Liver (tissue), 9 donors: ENCODE data around the gene SNCG. TPM values are rescaled to one million over a fixed set of nuclear protein-coding genes. Genes with fewer than 3 reads are reported as not detected.
"Not testable (repeated sequence)": the region's sequence is repeated elsewhere in the genome, so short reads cannot be mapped to it uniquely, and the experiment has no call there.

Experiments used
- DNase-seq: peaks from one replicate; pipeline ENCODE4 v3.0.0-alpha.2; 2017; ENCODE audit warnings: low spot score
- H3K27ac ChIP-seq, 2 donors: one replicate each; pipeline ENCODE4 v1.7.0; 2013; ENCODE audit warnings: inconsistent platforms in 2 of 2, low read length in 2 of 2, control low read depth in 1 of 2, low read depth in 1 of 2, mild to moderate bottlenecking in 1 of 2
- H3K27me3 ChIP-seq, 4 donors: one replicate each; pipeline versions ENCODE4 v1.6.1 to v1.7.0; 2013; ENCODE audit warnings: low read length in 3 of 4, inconsistent platforms in 1 of 4, mild to moderate bottlenecking in 1 of 4, moderate library complexity in 1 of 4; ENCODE audit not compliant: control insufficient read depth in 4 of 4, insufficient read depth in 4 of 4
- H3K36me3 ChIP-seq, 4 donors: one replicate each; pipeline versions ENCODE4 v1.6.1 to v1.7.0; 2013; ENCODE audit warnings: low read length in 3 of 4, mild to moderate bottlenecking in 3 of 4, low read depth in 1 of 4, moderate library complexity in 1 of 4; ENCODE audit not compliant: control insufficient read depth in 4 of 4, insufficient read depth in 3 of 4
- H3K4me1 ChIP-seq, 4 donors: one replicate each; pipeline versions ENCODE4 v1.6.1 to v1.7.0; 2013; ENCODE audit warnings: low read length in 3 of 4, mild to moderate bottlenecking in 3 of 4, moderate library complexity in 1 of 4; ENCODE audit not compliant: control insufficient read depth in 4 of 4, insufficient read depth in 4 of 4
- H3K4me3 ChIP-seq, 3 donors: one replicate each; pipeline versions ENCODE4 v1.6.1 to v1.7.0; 2013; ENCODE audit warnings: low read length in 3 of 3, control low read depth in 1 of 3, low read depth in 1 of 3, mild to moderate bottlenecking in 1 of 3
- H3K9ac ChIP-seq, 2 donors: one replicate each; pipeline ENCODE4 v1.7.0; 2013; ENCODE audit warnings: low read length in 2 of 2, mild to moderate bottlenecking in 2 of 2, moderate library complexity in 2 of 2, control low read depth in 1 of 2, low read depth in 1 of 2
- H3K9me3 ChIP-seq, 4 donors: one replicate each; pipeline versions ENCODE4 v1.6.1 to v1.7.0; 2013; ENCODE audit warnings: low read length in 3 of 4; ENCODE audit not compliant: control insufficient read depth in 4 of 4
- CTCF ChIP-seq: fragments of 150-350 bp; IDR thresholded peaks from 2 replicates; pipeline ENCODE4 v1.5.1; 2017; ENCODE audit warnings: improper control_type of control experiment, low read depth, low read length; ENCODE audit not compliant: missing input control
- EGR1 ChIP-seq, 2 donors: IDR thresholded peaks; 2 replicates each; pipeline ENCODE4 v1.6.1; 2016 to 2018; ENCODE audit warnings: antibody characterized with exemption in 2 of 2, low read depth in 2 of 2
- FOXA1 ChIP-seq: IDR thresholded peaks from 2 replicates; pipeline ENCODE4 v1.6.1; 2016; ENCODE audit warnings: antibody characterized with exemption
- FOXA2 ChIP-seq: IDR thresholded peaks from 2 replicates; pipeline ENCODE4 v1.6.1; 2016; ENCODE audit warnings: antibody characterized with exemption
- GABPA ChIP-seq, 2 donors: IDR thresholded peaks in 1 of 2; conservative IDR thresholded peaks in 1 of 2; 2 replicates each; pipeline ENCODE4 v1.6.1; 2016; ENCODE audit warnings: antibody characterized with exemption in 2 of 2, mild to moderate bottlenecking in 1 of 2, moderate library complexity in 1 of 2
- HNF4A ChIP-seq, 2 donors: conservative IDR thresholded peaks; 2 replicates each; pipeline ENCODE4 v1.6.1; 2016; ENCODE audit warnings: antibody characterized with exemption in 2 of 2, mild to moderate bottlenecking in 2 of 2
- HNF4G ChIP-seq: IDR thresholded peaks from 2 replicates; pipeline ENCODE4 v1.6.1; 2016; ENCODE audit warnings: antibody characterized with exemption
- JUND ChIP-seq, 2 donors: IDR thresholded peaks; 2 replicates each; pipeline ENCODE4 v1.6.1; 2016; ENCODE audit warnings: antibody characterized with exemption in 2 of 2
- NR2F2 ChIP-seq: IDR thresholded peaks from 2 replicates; pipeline ENCODE4 v1.6.1; 2016; ENCODE audit warnings: antibody characterized with exemption
- RAD21 ChIP-seq, 2 donors: IDR thresholded peaks; 2 replicates each; pipeline ENCODE4 v1.6.1; 2016; ENCODE audit warnings: antibody characterized with exemption in 2 of 2, mild to moderate bottlenecking in 2 of 2
- REST ChIP-seq: IDR thresholded peaks from 2 replicates; pipeline ENCODE4 v1.6.1; 2016; ENCODE audit warnings: antibody characterized with exemption, mild to moderate bottlenecking
- RXRA ChIP-seq, 2 donors: IDR thresholded peaks; 2 replicates each; pipeline ENCODE4 v1.6.1; 2017 to 2018; ENCODE audit warnings: antibody characterized with exemption in 2 of 2, mild to moderate bottlenecking in 1 of 2
- SP1 ChIP-seq: IDR thresholded peaks from 2 replicates; pipeline ENCODE4 v1.6.1; 2018; ENCODE audit warnings: antibody characterized with exemption, mild to moderate bottlenecking
- TAF1 ChIP-seq: conservative IDR thresholded peaks from 2 replicates; pipeline ENCODE4 v1.6.1; 2016; ENCODE audit warnings: antibody characterized with exemption, mild to moderate bottlenecking
- ZBTB33 ChIP-seq: IDR thresholded peaks from 2 replicates; pipeline ENCODE4 v1.6.1; 2016; ENCODE audit warnings: antibody characterized with exemption
- WGBS: extraction: QIAGEN DNeasy Blood & Tissue Kit; methylation state at CpG from one replicate; pipeline ENCODE4 v1.1.7; 2013; 5-methylcytosine and 5-hydroxymethylcytosine counted together
- polyA plus RNA-seq, 2 donors: library from polyadenylated mRNA; stranded (reverse) in 1 of 2; unstranded in 1 of 2; fragments of 200-250 nt in 1 of 2; fragments of >200 nt in 1 of 2; fragmentation: Nextera tagmentation in 1 of 2; extraction: Ambion mirVana in 1 of 2; gene quantifications; one replicate each; pipeline versions ENCODE4 v1.2.1 to v1.2.3, GENCODE V29; 2013 to 2015
- total RNA-seq, 2 donors: library from RNA; depleted of rRNA; stranded (reverse); fragments of >200 nt; gene quantifications; one replicate each; pipeline ENCODE4 v1.2.3, GENCODE V29; 2014
- TF ChIP-seq, protein P1 (sequence below): IDR thresholded peaks from 2 replicates; pipeline ENCODE4 v1.6.1; 2016; ENCODE audit warnings: antibody characterized with exemption
- donor health status: healthy.
- donor health status: healthy.
- donor health status: healthy.
- donor health status: healthy.
- donor health status: healthy.

Gene SNCG
- total and polyA plus RNA-seq, 4 donors = 0.84 to 2.6 (median 1.7) TPM

GRCh38 chr10:86992929-86993328 lies 34.5 kb downstream of the SNCG start:
- no peak for TF ChIP-seq FOXA2
- TF ChIP-seq GABPA (IDR thresholded peaks at IDR 0.05 in 1 of 2, conservative IDR thresholded peaks at IDR 0.05 in 1 of 2) = no peak
- Histone ChIP-seq H3K9ac (no peak overlapping the region), H3K36me3 (no peaks in the 10 kb centered on the region), H3K9me3 (no peaks in the 10 kb centered on the region), H3K27me3 (no peaks in the 10 kb centered on the region), H3K4me1 (no peaks in the 10 kb centered on the region), H3K27ac (no peak overlapping the region), H3K4me3 (no peak overlapping the region)
- DNase-seq = no peak
- WGBS = 81% methylated on average over 2 of the region's 2 CpGs

GRCh38 chr10:86999802-87000403 lies 41.5 kb downstream of the SNCG start:
- H3K4me1 ChIP-seq, H3K36me3 ChIP-seq, H3K27ac ChIP-seq, H3K9ac ChIP-seq, H3K4me3 ChIP-seq, H3K27me3 ChIP-seq, H3K9me3 ChIP-seq, DNase-seq: not testable (repeated sequence)
- 83% methylated on average over 6 of the region's 6 CpGs for WGBS

DNA sequence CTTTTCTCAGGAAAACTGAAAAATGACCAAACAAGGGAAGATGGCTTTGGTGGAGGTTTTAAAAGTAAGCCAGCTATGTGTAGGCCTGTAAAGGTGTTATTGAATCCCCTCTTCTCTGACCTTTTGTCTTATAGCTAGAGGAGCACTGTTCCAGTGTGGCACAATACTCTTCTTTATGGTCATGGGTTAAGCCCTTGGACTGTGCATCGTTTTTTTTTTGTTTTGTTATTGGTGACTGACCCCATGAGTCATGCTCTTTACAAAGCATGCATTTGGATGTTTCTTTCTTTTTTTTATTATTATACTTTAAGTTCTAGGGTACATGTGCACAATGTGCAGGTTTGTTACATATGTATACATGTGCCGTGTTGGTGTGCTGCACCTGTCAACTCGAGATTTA lies 42.1 kb downstream of the SNCG start:
- Histone ChIP-seq H3K27ac (no peak overlapping the region), H3K27me3 (no peaks in the 10 kb centered on the region), H3K9ac (no peak overlapping the region), H3K36me3 (no peaks in the 10 kb centered on the region), H3K4me1 (no peaks in the 10 kb centered on the region), H3K4me3 (no peak overlapping the region), H3K9me3 (no peaks in the 10 kb centered on the region)
- WGBS = 75% methylated on average over 3 of the region's 3 CpGs
- no peak for DNase-seq
- TF ChIP-seq ZBTB33 = no peak
- no peak for TF ChIP-seq REST
- no peak for TF ChIP-seq CTCF
- TF ChIP-seq SP1 = no peak
- TF ChIP-seq FOXA1 = no peak
- TF ChIP-seq, protein P1, sequence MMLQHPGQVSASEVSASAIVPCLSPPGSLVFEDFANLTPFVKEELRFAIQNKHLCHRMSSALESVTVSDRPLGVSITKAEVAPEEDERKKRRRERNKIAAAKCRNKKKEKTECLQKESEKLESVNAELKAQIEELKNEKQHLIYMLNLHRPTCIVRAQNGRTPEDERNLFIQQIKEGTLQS = no peak
- no peak for TF ChIP-seq FOXA2
- no peak for TF ChIP-seq JUND (IDR thresholded peaks at IDR 0.05)
- no peak for TF ChIP-seq GABPA (IDR thresholded peaks at IDR 0.05 in 1 of 2, conservative IDR thresholded peaks at IDR 0.05 in 1 of 2)
- TF ChIP-seq TAF1 = no peak
- TF ChIP-seq NR2F2 = no peak
- TF ChIP-seq RAD21 (IDR thresholded peaks at IDR 0.05) = no peak
- TF ChIP-seq HNF4G = no peak
- TF ChIP-seq HNF4A (conservative IDR thresholded peaks at IDR 0.05) = no peak
- no peak for TF ChIP-seq RXRA (IDR thresholded peaks at IDR 0.05)
- no peak for TF ChIP-seq EGR1 (IDR thresholded peaks at IDR 0.05; ENCODE audit: low read depth in 2 of 2)

GRCh38 chr10:87007124-87007523 lies 48.7 kb downstream of the SNCG start:
- not testable (repeated sequence) for H3K27ac ChIP-seq, DNase-seq, H3K9ac ChIP-seq, H3K9me3 ChIP-seq, H3K27me3 ChIP-seq, H3K4me1 ChIP-seq, H3K36me3 ChIP-seq, H3K4me3 ChIP-seq
- WGBS = 32% methylated on average over 1 of the region's 1 CpG
